HG03442 (cell line): ENCODE data around the gene CNMD.
"Not testable (repeated sequence)": the region's sequence is repeated elsewhere in the genome, so short reads cannot be mapped to it uniquely, and the experiment has no call there.

Experiments
- ATAC-seq: cut with Tn5 transposase; IDR thresholded peaks from one replicate; pipeline ENCODE4 v1.9.1; 2021; ENCODE audit warnings: mild to moderate bottlenecking, moderate library complexity; ENCODE audit not compliant: unreplicated experiment

The CNMD gene

DNA sequence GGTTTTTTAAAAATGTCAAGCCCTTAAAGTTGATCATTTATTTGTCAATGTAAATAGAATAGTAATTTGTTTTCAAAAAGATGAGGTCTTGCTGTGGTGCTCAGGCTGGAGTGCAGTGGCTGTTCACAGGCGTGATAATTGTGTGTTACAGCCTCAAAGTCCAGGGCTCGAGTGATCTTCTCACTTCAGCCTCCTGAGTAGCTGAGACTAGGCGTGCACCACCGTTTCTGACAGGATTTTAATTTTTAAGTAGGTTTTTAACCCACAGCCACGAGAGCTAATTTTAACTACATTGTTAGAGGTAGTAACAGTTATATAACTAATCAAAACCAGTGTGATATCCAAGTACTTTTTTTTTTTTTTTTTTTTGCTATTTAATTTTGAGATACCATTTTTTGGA is 43.1 kb downstream of the CNMD start:
- no peak for ATAC-seq

DNA sequence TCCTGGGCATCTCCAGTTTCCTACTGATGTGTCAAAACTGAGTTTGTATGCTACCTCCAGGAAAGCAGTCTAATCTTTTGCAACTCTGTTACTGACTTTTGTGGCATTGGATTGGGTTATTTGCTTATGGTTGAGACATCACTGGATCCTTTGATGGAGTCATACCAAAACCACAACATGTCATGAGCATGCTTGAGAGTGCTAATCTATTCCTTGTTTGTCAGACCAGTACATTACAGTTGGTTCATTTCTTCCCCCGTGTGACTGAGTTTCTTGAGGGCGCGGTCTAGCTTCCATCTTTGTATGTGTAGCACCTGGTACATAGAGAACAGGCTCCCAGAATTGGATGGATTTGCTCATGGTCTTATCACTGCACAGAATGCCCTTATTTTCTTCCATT is 43.8 kb downstream of the CNMD start:
- ATAC-seq: peak; percentile 93

DNA sequence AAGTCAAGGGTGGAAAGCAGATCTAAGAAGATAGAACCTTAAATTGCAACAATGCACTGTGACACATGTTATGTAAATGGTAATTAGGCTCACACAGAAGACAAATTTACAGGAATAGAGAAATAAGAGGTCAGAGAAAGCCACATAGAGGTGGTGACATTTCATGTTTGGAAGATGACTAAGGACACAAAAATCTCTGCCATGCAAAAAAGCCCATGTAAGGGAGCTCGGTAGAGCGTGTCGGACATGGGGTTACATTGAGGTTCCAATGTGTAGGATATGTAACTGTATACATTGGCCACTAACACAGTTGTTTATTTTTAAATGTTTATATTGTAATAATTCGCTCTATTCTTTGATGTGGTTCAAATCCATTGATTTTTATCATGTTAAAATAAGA is 53.2 kb downstream of the CNMD start:
- no peak for ATAC-seq

DNA sequence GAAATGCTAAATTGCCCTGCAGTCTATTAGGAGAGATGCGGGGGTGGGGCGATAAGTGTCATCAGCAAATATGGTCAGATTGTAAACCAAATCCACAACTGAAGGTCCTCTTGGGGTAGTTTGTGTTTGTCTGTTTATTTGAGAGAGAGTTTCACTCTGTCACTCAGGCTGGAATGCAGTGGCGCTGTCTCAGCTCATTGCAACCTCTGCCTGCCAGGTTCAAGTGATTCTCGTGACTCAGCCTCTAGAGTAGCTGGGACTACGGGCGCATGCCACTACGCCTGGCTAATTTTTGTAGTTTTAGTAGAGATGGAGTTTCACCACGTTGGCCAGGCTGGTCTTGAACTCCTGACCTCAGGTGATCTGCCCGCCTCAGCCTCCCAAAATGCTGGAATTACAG is 53.8 kb downstream of the CNMD start:
- ATAC-seq: not testable (repeated sequence)

DNA sequence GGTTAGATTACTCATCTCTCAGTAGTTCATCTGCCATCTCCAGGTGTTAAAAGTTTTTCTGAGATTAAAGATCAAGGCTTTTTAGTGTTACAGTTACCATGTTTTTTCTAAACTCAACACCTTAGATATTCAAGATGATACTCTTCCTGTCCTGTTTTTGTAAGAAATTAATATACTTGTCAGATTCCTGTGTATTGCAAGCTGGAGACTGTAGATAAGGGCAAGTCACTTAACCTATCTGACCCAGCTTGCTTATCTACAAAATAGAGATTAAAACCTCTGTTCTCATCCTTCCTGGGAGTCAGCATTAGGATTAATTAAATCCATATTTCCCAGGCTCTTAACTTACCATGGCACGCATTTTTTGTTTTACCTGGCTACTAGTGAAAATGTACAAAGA is 61.8 kb downstream of the CNMD start:
- ATAC-seq: no peak

DNA sequence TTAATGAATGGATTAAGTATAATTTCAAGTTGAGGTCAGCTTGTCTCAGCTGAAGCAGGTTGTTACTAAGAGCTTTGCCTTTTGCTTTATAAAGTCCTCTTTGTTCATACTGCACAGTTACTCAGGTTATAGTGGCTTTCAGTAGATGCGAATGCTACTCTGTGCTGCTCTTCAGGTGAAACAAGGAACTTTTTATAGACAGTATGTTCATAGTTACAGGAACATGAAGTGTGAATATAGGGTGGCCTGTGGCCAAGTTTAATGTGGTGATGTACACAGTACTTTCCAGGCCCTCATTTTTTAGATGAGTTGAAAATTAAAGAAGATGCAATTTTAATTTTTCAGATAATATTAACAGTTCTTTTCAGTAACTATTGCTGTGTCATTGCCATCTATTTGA is 66.2 kb downstream of the CNMD start:
- no peak for ATAC-seq

DNA sequence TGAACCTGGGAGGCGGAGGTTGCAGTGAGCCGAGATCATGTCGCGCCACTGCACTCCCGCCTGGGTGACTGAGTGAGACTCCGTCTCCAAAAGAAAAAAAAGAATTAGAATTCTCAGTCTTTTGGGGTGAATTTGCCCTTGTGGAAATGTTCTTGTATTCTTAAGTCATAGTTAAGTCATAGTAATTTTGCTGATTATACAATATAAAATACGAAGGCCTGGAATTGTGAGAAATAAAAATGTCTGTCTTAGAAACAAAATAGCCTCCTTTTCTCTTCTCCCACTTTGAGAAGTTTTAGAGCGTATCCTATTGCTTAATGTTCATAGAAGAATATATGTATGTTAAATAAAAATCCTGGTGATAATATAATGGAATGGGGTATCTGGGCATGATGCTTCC is 68.9 kb downstream of the CNMD start:
- no peak for ATAC-seq

DNA sequence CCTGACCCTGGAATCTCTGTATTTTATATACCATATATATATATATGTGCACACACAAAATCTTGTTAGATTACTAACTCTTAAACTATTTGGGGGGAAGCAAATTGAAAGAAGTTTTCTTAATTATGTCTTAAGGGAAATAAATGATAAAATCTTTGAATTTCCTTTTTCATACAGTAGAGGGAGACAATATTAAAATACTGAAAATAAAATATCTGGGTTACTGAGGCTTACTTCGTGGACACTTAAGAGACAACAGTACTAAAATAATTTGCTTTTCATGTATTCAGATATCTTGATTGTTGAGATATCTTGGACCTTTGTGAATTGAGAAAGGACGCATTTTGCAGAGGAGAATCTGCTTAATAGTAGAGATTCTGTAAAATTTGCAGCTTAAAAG is 69.9 kb downstream of the CNMD start:
- no peak for ATAC-seq

DNA sequence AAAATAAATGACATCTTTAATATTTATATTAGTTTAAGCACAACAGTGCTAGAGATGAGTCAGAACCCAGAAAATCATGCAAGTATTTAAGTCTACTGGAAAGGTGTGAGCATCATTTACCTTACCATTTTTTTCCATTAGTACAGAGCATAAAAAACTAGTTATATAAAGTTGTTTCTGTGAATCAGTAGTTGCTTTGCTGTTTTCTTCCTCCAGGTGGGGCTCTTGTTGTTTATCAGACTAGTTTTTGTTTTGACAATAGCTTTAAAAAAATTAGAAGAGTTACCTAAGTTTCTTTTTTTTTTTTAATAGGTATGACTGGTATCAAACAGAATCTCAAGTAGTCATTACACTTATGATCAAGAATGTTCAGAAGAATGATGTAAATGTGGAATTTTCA is 74.3 kb downstream of the CNMD start:
- no peak for ATAC-seq

DNA sequence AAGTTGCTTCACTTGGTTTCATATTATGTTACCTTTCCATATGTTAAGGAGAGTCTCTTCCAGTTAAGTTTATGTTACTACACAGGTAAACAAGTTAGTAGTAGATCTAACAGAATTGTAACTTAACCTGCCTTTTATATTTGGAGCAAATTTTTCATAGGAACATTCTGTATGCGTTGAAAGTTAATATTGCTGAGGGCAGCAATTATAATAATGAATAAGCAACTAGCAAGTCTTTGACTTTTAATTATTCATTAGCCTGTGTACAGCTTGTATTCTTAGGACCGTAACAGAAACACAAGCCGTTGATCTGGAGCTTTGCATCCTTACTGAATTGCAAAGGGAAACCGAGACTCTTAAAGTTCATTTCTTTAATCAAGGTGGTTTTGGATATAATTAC is 75.3 kb downstream of the CNMD start:
- no peak for ATAC-seq

DNA sequence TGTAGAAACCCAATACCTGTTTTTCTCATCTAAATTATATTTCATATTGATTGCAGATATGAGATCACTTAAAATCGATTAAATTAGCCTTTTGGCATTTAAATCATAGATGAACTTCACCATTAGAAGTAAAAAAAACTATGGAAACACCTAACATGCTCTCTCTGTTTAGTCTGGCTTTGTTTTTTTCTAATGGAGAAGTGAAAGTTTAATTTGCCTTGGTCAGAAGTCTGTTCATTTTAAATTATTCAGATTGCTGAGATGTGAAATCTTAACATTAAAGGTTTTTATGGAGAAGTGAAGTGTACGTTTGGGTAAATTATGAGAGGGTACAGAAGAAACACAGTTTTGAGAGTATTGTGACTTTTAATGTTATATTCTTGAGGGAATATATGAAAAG is 80.3 kb downstream of the CNMD start:
- ATAC-seq: no peak
